GM12801 (cell line): ENCODE measurements around the gene HSD11B2.

Source experiments
- TF ChIP-seq, protein P1 (sequence below): IDR thresholded peaks from one replicate; pipeline ENCODE4 v1.5.1; 2011; ENCODE audit warnings: control low read depth; ENCODE audit not compliant: insufficient read length; ENCODE audit errors: extremely low read depth

HSD11B2 gene

GRCh38 chr16:67448580-67448979 is 17.7 kb downstream of the HSD11B2 start:
- TF ChIP-seq, protein P1, sequence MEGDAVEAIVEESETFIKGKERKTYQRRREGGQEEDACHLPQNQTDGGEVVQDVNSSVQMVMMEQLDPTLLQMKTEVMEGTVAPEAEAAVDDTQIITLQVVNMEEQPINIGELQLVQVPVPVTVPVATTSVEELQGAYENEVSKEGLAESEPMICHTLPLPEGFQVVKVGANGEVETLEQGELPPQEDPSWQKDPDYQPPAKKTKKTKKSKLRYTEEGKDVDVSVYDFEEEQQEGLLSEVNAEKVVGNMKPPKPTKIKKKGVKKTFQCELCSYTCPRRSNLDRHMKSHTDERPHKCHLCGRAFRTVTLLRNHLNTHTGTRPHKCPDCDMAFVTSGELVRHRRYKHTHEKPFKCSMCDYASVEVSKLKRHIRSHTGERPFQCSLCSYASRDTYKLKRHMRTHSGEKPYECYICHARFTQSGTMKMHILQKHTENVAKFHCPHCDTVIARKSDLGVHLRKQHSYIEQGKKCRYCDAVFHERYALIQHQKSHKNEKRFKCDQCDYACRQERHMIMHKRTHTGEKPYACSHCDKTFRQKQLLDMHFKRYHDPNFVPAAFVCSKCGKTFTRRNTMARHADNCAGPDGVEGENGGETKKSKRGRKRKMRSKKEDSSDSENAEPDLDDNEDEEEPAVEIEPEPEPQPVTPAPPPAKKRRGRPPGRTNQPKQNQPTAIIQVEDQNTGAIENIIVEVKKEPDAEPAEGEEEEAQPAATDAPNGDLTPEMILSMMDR, result no peak

- TF ChIP-seq, protein P1, result no peak
These were observed 18.4 kb downstream of the HSD11B2 start for GRCh38 chr16:67449336-67449735.

DNA sequence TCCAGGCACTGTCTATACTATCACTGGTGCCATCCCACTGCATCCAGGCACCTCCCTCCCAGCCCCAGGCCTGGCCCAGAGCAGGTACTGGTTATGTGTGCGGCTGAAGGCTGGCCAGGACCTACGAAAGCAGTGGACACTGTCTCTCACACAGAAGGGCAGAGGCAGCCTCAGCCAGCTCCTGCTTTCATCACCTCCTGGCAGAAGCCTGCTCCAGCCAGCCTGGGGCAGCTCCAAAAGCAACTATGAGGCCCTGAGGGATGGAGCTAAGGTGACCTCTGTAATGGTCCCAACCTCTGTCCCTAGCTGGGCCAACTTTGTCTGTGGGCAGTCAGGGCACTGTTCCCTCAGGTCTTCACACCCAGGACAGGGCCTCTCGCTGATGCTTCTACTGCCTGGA is 18.8 kb downstream of the HSD11B2 start:
- TF ChIP-seq, protein P1, result no peak

DNA sequence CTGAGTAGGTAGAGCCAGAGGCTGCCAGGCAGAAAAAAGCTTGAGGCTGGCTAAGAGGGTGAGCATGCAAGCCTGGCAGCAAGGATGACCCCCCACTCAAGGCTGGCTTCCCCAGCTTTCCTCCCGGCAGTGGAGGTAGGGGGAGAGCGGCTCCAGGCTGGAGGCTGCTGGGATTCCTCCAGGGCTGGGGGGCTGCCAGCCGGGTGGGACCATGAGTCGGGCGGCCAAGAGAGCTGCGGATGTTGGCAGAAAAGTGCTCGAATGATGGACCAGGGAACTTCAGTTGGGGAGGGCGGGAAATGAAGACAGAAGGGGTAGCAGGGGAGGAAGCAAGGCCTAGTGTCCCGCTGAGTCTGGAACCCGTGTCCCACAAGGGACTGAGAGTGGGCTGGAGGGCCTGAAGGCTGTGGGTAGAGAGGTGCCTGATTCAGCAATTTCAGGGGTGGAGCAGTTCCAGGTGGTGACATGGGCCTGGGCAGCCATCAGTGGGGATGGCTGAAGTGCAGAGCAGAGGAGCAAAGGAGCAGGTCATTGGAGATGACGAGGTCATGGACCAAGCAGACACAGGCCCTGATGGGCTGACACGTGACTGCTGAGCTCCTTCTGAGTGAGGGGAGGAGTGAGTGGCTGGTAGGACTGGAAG is 20.3 kb downstream of the HSD11B2 start:
- TF ChIP-seq, protein P1, result no peak

- TF ChIP-seq, protein P1, result no peak
These were observed 20.9 kb downstream of the HSD11B2 start for GRCh38 chr16:67451704-67452435.

DNA sequence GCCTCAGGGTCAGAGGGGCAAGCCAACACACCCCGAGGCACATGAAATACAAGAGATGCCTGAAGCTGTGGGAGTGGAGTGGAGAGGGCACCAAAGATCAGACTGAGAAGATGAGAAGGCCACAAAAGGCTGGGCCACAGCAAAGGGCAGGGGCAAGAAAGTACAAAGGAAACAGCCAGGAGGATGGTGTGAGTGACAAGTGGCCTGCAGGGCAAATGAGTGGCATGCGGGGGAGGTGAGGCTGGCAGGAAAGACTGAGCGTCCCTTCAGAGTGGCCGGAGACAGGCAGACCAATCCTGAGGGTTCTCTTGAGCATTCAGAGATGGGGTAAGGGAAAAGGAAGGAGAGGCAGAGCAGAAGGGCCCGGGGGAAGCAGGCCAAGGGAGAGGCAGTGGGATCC is 23.2 kb downstream of the HSD11B2 start:
- TF ChIP-seq, protein P1, result no peak

- TF ChIP-seq, protein P1, result no peak
These were observed 23.9 kb downstream of the HSD11B2 start for GRCh38 chr16:67454852-67455251.
